Measurements from ENCODE around the gene FNIP2.

FNIP2 gene

GRCh38 chr4:158870282-158870625 lies 101.4 kb downstream of the FNIP2 start:
- Histone ChIP-seq H3K27me3 (ENCODE audit: control insufficient read depth, insufficient read depth, low read length) (no peaks in the 10 kb centered on the region), H3K4me2 (ENCODE audit: low read length) (no peak overlapping the region), H3K4me3 (ENCODE audit: low read depth, low read length) (no peak overlapping the region), H3K9ac (no peak overlapping the region), H3K36me3 (ENCODE audit: control insufficient read depth, insufficient read depth, low read length) (no peaks in the 10 kb centered on the region), H3K4me1 (no peaks in the 10 kb centered on the region), H3K27ac (no peak overlapping the region), H2AFZ (no peak overlapping the region), H3K79me2 (no peaks in the 10 kb centered on the region), H3K9me3 (ENCODE audit: control insufficient read depth, low read length) (no peaks in the 10 kb centered on the region)
- TF ChIP-seq, protein P1, sequence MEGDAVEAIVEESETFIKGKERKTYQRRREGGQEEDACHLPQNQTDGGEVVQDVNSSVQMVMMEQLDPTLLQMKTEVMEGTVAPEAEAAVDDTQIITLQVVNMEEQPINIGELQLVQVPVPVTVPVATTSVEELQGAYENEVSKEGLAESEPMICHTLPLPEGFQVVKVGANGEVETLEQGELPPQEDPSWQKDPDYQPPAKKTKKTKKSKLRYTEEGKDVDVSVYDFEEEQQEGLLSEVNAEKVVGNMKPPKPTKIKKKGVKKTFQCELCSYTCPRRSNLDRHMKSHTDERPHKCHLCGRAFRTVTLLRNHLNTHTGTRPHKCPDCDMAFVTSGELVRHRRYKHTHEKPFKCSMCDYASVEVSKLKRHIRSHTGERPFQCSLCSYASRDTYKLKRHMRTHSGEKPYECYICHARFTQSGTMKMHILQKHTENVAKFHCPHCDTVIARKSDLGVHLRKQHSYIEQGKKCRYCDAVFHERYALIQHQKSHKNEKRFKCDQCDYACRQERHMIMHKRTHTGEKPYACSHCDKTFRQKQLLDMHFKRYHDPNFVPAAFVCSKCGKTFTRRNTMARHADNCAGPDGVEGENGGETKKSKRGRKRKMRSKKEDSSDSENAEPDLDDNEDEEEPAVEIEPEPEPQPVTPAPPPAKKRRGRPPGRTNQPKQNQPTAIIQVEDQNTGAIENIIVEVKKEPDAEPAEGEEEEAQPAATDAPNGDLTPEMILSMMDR (IDR thresholded peaks at IDR 0.05), result no peak

DNA sequence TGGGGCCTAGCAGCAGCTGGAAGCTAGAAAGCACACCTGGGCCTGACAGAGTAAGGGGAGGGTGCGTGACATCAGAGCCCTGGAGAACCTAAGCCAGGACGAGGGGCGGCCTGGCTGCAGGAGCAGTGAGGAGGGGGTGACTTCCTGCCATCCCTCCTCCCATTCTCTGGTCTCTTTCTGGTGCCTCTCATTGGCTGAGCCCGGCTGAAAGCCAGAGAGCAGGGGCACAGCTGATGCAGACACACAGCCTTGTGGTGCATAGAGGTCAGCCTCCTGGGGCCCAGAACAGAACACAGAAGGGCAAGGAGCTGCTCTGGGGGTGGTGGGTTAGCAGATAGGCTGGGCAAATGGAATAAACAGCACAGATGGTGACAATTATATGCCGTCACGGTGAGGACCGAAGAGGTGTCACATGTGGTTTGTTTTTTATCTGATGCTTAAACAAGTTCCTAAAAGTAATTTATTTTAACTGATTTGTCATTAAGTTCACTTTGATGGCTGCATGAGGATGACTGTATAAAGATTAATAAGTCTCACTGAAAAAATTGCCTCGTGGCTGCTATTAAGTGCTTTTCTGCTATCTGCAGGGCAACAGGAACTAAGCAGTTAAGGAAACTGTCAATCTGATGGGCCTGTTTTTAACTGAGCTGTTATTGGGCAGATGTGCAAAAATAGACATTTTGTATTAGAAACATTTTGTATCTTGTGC lies 102.0 kb downstream of the FNIP2 start:
- H2AFZ ChIP-seq, result no peak overlapping the region
- H3K4me3 ChIP-seq (ENCODE audit: low read depth, low read length), result no peak overlapping the region
- no peak overlapping the region for H3K4me2 ChIP-seq (ENCODE audit: low read length)
- no peaks in the 10 kb centered on the region for H3K27me3 ChIP-seq (ENCODE audit: control insufficient read depth, insufficient read depth, low read length)
- no peak overlapping the region for H3K9ac ChIP-seq
- no peaks in the 10 kb centered on the region for H3K36me3 ChIP-seq (ENCODE audit: control insufficient read depth, insufficient read depth, low read length)
- TF ChIP-seq, protein P1 (IDR thresholded peaks at IDR 0.05), result no peak
- H3K9me3 ChIP-seq (ENCODE audit: control insufficient read depth, low read length), result no peaks in the 10 kb centered on the region
- no peak overlapping the region for H3K27ac ChIP-seq
- no peaks in the 10 kb centered on the region for H3K79me2 ChIP-seq
- no peaks in the 10 kb centered on the region for H3K4me1 ChIP-seq

DNA sequence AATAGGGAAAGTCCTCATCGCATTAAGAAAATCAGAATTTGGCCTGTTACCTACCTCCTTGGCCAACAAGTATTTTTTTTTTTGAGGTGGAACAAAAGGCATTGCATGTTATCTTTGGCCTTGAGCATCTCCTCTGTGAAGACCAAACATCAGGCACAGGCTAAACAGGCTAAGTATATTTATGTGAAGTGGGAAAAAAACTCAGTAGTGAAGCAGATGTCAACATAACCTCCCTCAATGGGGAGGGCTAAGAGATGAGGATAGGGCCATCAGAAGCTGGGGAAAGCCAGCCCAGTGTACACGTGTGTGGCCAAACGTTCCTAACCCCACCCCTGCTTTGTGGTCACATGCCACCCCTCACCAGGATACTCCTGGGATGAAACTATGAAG lies 102.5 kb downstream of the FNIP2 start:
- Histone ChIP-seq H3K79me2 (no peaks in the 10 kb centered on the region), H3K9ac (no peak overlapping the region), H3K4me2 (ENCODE audit: low read length) (no peak overlapping the region), H3K36me3 (ENCODE audit: control insufficient read depth, insufficient read depth, low read length) (no peaks in the 10 kb centered on the region), H3K4me3 (ENCODE audit: low read depth, low read length) (no peak overlapping the region), H3K9me3 (ENCODE audit: control insufficient read depth, low read length) (no peaks in the 10 kb centered on the region), H3K27ac (no peak overlapping the region), H2AFZ (no peak overlapping the region), H3K4me1 (no peaks in the 10 kb centered on the region), H3K27me3 (ENCODE audit: control insufficient read depth, insufficient read depth, low read length) (no peaks in the 10 kb centered on the region)
- TF ChIP-seq, protein P1 (IDR thresholded peaks at IDR 0.05), result no peak

- Histone ChIP-seq H3K36me3 (ENCODE audit: control insufficient read depth, insufficient read depth, low read length) (no peaks in the 10 kb centered on the region), H3K9me3 (ENCODE audit: control insufficient read depth, low read length) (no peaks in the 10 kb centered on the region), H3K9ac (no peak overlapping the region), H3K27me3 (ENCODE audit: control insufficient read depth, insufficient read depth, low read length) (no peaks in the 10 kb centered on the region), H2AFZ (no peak overlapping the region), H3K4me2 (ENCODE audit: low read length) (no peak overlapping the region), H3K27ac (no peak overlapping the region), H3K79me2 (no peaks in the 10 kb centered on the region), H3K4me1 (no peaks in the 10 kb centered on the region), H3K4me3 (ENCODE audit: low read depth, low read length) (no peak overlapping the region)
- TF ChIP-seq, protein P1 (IDR thresholded peaks at IDR 0.05), result no peak
These were observed 105.1 kb downstream of the FNIP2 start for GRCh38 chr4:158873795-158874401.

- Histone ChIP-seq H3K79me2 (no peaks in the 10 kb centered on the region), H2AFZ (no peak overlapping the region), H3K36me3 (ENCODE audit: control insufficient read depth, insufficient read depth, low read length) (no peaks in the 10 kb centered on the region), H3K4me2 (ENCODE audit: low read length) (no peak overlapping the region), H3K9me3 (ENCODE audit: control insufficient read depth, low read length) (no peaks in the 10 kb centered on the region), H3K4me1 (no peaks in the 10 kb centered on the region), H3K27ac (no peak overlapping the region), H3K9ac (no peak overlapping the region), H3K27me3 (ENCODE audit: control insufficient read depth, insufficient read depth, low read length) (no peaks in the 10 kb centered on the region), H3K4me3 (ENCODE audit: low read depth, low read length) (no peak overlapping the region)
- TF ChIP-seq, protein P1 (IDR thresholded peaks at IDR 0.05), result no peak
These were observed 106.2 kb downstream of the FNIP2 start for GRCh38 chr4:158875026-158875425.

Measured in parathyroid adenoma (tissue), 2 donors.